GM19025 (cell line): ENCODE data around the gene FHDC1.

Experiments used
- ATAC-seq: cut with Tn5 transposase; IDR thresholded peaks from one replicate; pipeline ENCODE4 v1.9.1; 2021; ENCODE audit warnings: mild to moderate bottlenecking, low read depth, moderate library complexity; ENCODE audit not compliant: unreplicated experiment

Gene FHDC1

GRCh38 chr4:152999346-153000075 is 63.4 kb downstream of the FHDC1 start:
- no peak for ATAC-seq

GRCh38 chr4:153000076-153000420 is 63.9 kb downstream of the FHDC1 start:
- no peak for ATAC-seq

GRCh38 chr4:153001626-153002025 is 65.5 kb downstream of the FHDC1 start:
- no peak for ATAC-seq

- no peak for ATAC-seq
Observed at GRCh38 chr4:153002110-153002509, 66.0 kb downstream of the FHDC1 start.

GRCh38 chr4:153004081-153004850 is 68.1 kb downstream of the FHDC1 start:
- ATAC-seq: no peak

DNA sequence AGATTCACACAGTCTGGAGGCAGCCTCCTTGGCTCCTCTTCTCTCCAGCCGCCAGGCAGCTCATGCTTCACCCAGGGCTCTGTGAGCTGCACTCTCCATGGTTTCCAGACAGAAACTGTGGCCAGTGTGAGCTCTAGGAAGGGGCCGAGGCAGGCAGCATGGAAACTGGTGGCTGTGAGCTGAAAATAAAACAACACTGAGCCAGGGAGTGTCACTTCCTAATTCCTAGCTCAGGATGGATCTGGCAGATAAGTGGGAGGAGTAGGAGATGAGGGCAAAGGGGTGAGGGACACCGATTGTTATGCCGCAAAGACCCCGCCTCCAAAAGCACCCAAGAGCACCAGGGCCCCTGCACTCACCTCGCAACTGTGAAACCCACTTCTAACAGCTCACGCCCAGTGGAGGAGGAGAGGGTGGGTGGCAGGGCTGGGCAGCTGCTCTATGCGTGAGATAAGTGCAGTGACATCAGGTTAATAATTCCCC is 69.8 kb downstream of the FHDC1 start:
- no peak for ATAC-seq

DNA sequence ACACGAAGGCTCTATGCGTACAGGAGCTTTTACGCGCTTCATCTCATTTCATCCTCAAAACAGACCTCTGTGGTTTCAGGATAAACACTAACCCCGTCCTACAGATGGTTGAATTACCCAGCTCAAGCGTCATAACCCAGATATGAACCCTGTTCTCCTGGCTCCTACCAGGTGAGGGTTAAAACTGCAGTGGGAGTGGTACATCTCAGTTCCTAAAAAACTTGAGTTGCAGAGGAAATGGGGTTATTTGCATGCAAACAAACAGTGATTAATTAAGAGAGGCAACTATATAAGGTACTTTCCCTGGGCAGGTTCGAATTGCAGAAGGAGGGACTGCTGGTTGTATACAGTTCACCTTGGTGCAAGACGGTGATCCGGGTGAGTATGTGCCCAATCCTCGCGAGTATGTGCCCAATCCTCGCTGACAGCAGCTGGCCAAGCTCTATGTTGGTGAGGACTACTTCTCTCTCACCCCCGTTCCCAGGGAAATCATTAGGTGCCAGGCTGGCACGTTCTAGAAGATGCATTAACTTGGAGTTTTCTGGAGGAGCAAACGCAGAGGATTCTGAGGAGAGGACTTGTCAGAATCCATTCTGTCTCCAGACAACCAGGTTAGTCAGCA is 72.6 kb downstream of the FHDC1 start:
- peak; percentile 69 for ATAC-seq

- ATAC-seq: no peak
Observed at GRCh38 chr4:153010146-153010545, 74.0 kb downstream of the FHDC1 start.

DNA sequence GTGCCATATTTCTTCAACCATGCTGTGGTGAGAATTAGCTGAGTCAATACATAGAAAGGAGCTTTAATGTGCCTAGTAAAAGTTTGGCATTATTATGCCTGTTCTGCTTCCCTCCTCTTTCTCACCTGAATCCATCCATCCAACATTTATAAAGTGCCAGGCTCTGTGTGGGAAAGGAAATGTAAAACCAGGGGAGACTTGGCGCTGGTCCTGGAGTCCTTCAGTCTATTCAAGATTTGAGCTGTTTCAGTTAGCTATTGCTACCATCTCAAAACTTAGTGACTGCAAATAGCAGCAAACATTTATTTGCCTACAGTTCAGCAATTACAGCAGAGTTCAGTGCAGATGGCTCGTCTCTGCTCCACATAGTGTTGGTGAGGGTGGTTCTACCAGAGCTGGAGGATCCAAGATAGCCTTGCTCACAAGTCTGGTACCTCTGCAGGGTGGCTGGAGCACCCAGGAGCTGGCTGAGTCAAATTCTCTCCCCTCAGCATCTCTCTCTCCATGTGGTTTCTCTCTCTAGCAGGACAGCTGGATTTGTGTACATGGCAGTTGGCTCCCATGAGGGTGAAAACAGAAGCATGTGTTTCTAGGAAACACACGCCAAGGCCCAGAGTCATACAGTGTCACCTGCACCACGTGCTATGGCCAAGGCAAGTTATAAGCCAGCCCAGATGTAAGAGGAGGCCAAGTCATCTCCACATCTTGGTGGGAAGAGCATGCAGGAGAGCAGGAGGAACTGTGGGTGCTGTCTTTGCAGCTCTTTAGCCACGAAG is 77.3 kb downstream of the FHDC1 start:
- no peak for ATAC-seq

DNA sequence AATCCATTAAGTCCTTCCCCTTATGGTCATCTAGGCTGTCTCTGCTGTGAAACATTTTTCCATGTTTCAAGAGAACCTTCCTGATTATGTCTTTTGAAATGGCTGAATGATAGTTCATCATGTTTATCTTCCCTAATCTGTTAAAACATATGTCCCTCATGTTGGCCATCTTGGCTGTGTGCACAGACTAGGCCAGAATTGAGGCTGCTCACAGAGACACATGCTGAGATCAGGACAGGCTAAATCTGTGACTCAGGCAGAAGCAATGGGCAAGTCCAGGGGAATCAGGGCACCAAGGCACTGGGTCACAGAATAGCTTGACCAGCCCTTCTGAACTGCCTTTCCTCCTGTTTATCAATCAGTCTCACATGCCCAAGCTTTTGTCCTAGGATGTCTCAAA is 78.3 kb downstream of the FHDC1 start:
- ATAC-seq: no peak

- no peak for ATAC-seq
Observed at GRCh38 chr4:153016592-153016991, 80.5 kb downstream of the FHDC1 start.

DNA sequence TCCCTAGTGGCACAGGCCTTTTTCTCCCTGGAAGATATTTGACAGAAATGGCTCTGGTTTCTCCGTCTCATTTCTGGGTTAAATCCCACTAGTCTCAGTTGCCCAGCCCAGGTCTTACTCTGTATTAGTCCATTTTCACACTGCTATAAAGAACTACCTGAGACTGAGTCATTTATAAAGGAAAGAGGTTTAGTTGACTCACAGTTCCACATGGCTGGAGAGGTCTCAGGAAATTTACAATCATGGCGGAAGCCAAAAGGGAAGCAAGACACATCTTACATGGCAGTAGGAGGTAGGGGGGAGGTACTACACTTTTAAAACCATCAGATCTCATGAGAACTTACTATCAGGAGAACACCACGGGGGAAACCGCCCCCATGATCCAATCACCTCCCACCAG is 81.9 kb downstream of the FHDC1 start:
- ATAC-seq: no peak

- no peak for ATAC-seq
Observed at GRCh38 chr4:153018684-153019083, 82.6 kb downstream of the FHDC1 start.

DNA sequence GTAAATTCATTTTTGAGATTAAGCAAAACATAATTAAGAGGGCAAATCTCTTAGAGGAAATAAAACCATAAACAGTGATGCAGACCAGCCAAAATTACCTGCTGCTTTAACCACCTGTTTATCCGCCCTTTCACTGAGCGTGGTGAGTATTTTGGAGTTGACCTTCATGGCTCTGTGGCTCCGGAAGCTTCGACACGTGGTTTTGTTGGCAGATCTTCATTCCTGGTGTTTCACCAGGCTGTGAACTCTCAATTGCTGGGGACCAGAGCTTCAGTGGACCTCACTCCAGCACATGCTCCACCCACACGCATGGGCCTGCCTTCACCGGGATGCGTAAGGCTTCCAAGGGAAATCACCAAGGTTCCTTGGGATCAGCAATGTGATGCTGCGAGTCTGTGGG is 83.8 kb downstream of the FHDC1 start:
- no peak for ATAC-seq

DNA sequence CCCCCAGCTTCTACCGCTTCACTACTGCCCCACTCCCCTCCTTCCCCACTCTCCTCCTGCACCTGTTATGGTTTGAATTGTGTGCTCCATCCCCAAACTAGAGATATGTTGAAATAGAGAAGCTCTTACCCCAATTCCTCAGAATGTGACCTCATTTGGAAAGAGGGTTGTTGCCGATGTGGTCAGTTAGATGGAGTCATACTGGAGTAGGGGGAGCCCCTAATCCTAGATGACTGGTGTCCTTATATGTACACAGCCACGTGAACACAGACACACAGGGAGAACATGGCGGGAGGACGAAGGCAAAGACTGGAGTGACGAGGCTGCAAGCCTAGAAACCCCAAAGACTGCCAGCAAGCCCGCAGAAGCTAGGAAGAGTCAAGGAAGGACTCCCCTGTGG is 84.3 kb downstream of the FHDC1 start:
- ATAC-seq: no peak

- ATAC-seq: no peak
Observed at GRCh38 chr4:153021276-153021675, 85.2 kb downstream of the FHDC1 start.

GRCh38 chr4:153022241-153022715 is 86.2 kb downstream of the FHDC1 start:
- ATAC-seq: no peak

- no peak for ATAC-seq
Observed at GRCh38 chr4:153023139-153023538, 87.0 kb downstream of the FHDC1 start.

GRCh38 chr4:153023692-153024394 is 87.7 kb downstream of the FHDC1 start:
- no peak for ATAC-seq

DNA sequence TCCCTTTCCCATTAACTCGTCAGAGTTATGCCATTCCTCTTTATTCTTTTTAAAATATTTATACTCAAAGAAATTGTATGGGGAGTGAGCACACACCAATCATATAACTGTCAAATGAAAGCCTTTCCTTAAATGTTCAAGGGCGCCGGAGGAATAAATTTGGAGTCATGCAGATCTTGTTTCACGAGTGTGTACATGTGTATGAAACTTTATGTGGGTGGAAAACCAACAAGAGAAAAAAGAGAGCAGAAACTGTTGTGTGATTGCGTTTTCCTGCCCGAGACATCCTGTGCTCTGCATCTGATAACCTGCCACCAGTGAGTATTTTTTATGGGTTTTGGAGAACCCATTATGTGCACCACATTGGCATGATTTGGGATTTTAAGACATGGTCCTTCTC is 88.3 kb downstream of the FHDC1 start:
- ATAC-seq: no peak
